Choroid plexus epithelial cell (primary cell): ENCODE data around the gene EHMT1.

Experiments
- DNase-seq: peaks from one replicate; pipeline ENCODE4 v3.0.0-alpha.2; 2010; ENCODE audit warnings: low read depth
- H3K4me3 ChIP-seq: 2 replicates; pipeline ENCODE4 v1.5.1; 2011; ENCODE audit warnings: low read depth, mild to moderate bottlenecking, control low read depth, low read length, moderate library complexity
- CTCF ChIP-seq: conservative IDR thresholded peaks from 2 replicates; pipeline ENCODE4 v1.5.1; 2011; ENCODE audit warnings: low read depth, mild to moderate bottlenecking, control low read depth, inconsistent platforms, low read length, moderate library complexity

The EHMT1 gene

DNA sequence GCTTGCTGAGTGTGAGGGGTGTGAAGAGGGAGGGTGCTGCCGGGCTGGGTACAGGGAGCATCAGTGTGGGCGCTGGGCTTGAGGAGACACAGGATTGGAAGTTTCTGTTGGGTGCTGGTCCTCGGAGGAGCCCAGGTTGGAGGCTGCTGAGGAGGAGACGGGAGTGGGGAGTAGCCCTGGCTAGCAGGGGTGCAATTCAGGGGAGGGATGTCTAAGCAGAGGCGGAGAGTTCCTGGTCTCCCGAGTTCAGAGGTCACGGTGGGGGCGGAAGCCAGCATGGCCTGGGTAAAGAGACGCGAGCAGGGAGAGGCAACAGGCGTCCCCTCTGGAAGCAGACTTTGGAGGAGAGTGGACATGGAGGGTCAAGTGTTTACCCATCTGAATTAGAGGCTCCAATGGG, 196.0 kb downstream of the EHMT1 start:
- DNase-seq = no peak
- no peak for TF ChIP-seq CTCF
- H3K4me3 ChIP-seq = no peak overlapping the region

- no peak for DNase-seq
- no peak for TF ChIP-seq CTCF
- no peak overlapping the region for H3K4me3 ChIP-seq
These were observed 196.8 kb downstream of the EHMT1 start for GRCh38 chr9:137815256-137816255.

DNA sequence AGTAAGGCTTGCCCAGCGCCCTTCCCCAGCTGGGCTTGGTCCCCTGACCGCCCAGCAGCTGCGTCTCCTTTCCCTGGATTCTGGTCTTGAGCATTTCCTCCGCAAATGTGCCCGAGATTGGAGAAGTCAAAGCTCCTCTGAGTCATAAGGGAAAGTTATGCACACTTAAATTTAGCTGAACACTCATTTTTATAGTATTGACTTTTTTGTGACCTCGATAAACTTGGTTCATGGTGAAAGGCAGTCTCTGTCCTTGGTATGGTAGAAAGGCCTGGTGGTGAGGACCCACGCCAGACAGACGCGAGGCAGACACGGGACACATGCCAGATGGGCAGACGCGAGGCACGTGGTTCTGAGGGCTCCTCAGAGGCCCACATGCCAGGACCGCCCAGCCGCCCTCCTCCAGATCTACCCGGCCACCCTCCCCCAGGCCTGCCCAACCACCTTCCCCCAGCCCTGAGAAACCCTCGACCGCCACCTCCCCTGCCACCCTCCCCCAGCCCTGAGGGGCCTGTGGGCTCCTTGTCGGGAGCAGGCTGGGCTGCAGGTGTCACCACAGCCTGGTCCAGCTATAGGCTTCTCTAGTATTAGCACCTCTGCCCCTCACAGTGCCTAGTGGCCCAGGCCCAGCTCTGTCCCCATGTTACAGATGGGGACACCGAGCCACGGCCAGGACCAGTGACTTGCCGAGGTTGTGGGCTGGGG, 197.9 kb downstream of the EHMT1 start:
- DNase-seq = no peak
- TF ChIP-seq CTCF = no peak
- H3K4me3 ChIP-seq = no peak overlapping the region

DNA sequence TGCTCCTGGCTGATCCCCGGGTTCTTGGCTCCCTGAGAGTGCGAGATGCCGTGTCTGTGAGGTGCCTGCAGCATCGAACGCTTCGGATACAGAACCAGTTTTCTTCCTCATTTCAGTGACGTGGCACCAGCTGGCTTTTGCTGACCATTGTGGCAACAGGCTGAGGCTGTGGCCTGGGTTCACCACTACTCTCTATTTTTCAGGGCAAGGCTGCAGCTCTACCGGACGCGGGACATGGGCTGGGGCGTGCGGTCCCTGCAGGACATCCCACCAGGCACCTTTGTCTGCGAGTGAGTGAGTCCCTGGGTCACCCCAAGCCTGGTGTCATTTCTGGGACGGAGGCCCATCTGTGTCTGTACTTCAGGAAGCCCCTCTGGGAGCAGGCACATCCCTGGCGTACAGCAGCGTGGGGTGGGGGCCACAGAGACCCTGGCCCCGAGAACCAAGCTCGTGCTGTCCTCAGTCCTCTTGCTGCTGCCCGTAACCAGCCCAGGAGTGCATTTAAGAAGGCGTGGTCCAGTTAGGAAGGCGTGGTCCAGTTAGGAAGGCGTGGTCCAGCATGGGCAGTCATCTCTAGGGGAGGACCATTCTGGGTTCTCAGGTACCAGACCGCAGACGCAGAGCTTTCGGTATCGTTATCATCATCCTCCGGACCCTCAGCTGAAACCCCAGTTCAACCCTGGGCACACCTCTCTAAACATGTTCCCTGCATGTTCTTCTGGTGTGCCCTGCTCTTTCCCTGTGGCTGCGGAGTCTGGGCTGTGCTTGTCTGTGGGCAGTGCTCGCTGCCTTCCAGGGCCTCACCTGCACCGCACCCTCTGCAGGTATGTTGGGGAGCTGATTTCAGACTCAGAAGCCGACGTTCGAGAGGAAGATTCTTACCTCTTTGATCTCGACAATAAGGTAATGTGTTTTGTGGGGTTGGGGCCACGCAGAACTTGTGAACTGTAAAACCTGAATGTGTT, 198.7 kb downstream of the EHMT1 start:
- no peak for DNase-seq
- H3K4me3 ChIP-seq = no peak overlapping the region
- TF ChIP-seq CTCF = no peak

DNA sequence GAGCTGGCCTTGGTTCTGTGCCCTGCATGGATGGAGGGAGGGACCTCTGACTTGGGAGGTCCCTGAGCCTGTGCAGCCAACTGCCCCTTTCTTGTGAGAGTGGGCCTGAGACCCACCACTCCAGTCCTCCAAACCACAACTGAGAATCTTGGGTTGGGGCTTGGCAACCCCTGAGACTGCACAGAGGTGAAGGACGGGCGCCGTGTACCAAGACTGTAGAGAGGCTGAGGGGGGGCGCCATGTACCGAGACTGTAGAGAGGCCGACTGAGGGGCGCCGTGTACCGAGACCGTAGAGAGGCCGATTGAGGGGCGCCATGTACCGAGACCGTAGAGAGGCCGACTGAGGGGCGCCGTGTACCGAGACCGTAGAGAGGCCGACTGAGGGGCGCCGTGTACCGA, 199.5 kb downstream of the EHMT1 start:
- no peak for TF ChIP-seq CTCF
- no peak overlapping the region for H3K4me3 ChIP-seq
- no peak for DNase-seq

DNA sequence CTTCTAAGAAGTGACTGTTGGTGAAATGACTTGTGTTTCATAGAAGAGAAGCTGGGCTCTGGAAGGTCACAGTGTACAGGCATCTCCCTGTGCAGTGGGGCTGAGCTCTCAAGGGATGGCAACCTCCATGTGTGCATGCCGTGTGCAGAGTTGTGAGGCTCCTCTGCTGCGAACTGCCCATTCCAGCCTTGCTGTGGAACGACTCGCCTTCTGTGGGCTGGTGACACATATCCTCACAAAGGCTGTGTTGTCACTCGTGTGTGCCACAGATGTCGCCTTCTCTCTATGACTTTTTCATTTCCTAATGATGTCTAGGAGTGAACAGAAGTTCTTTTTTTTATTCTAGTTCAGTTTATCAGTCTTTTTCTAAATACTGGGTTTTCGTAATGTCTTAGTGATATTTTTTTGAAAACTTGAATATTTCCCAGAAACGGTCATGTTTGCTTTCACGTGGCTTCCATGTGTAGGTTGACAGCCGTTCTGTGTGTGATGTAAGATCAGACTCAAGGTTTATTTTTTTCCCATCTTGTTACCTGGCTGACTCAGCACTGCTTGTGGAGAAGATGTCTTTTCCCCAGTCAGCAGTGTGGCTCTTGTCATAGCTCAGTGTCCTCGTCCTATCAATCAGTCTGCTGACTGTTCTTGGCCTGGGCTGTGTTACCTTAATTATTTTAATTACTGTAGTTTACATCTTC, 201.5 kb downstream of the EHMT1 start:
- TF ChIP-seq CTCF = no peak

More for the DNA sequence above, 201.5 kb downstream of the EHMT1 start:
- no peak overlapping the region for H3K4me3 ChIP-seq
- no peak for DNase-seq
